ENCODE data around the gene ARHGAP28.

The ARHGAP28 gene

GRCh38 chr18:6940451-6940850 lies 210.9 kb downstream of the ARHGAP28 start:
- no peak for DNase-seq

GRCh38 chr18:6941996-6942395 lies 212.5 kb downstream of the ARHGAP28 start:
- DNase-seq = no peak

GRCh38 chr18:6942742-6943141 lies 213.2 kb downstream of the ARHGAP28 start:
- no peak for DNase-seq

- DNase-seq = no peak
These were observed 213.6 kb downstream of the ARHGAP28 start for GRCh38 chr18:6943143-6943542.

GRCh38 chr18:6947338-6948030 lies 218.0 kb downstream of the ARHGAP28 start:
- DNase-seq = no peak

- no peak for DNase-seq
These were observed 219.0 kb downstream of the ARHGAP28 start for GRCh38 chr18:6948281-6949055.

GRCh38 chr18:6949800-6950586 lies 220.5 kb downstream of the ARHGAP28 start:
- no peak for DNase-seq

GRCh38 chr18:6950641-6951040 lies 221.1 kb downstream of the ARHGAP28 start:
- DNase-seq = no peak

GRCh38 chr18:6951336-6952090 lies 222.0 kb downstream of the ARHGAP28 start:
- DNase-seq = no peak

- DNase-seq = no peak
These were observed 225.0 kb downstream of the ARHGAP28 start for GRCh38 chr18:6954501-6954900.

- no peak for DNase-seq
These were observed 225.8 kb downstream of the ARHGAP28 start for GRCh38 chr18:6955304-6955703.

GRCh38 chr18:6956495-6956894 lies 227.0 kb downstream of the ARHGAP28 start:
- DNase-seq = no peak

GRCh38 chr18:6956999-6957398 lies 227.5 kb downstream of the ARHGAP28 start:
- no peak for DNase-seq

GRCh38 chr18:6959110-6959509 lies 229.6 kb downstream of the ARHGAP28 start:
- DNase-seq = no peak

GRCh38 chr18:6960124-6960523 lies 230.6 kb downstream of the ARHGAP28 start:
- no peak for DNase-seq

- DNase-seq = no peak
These were observed 231.1 kb downstream of the ARHGAP28 start for GRCh38 chr18:6960656-6961055.

GRCh38 chr18:6961331-6961730 lies 231.8 kb downstream of the ARHGAP28 start:
- no peak for DNase-seq

GRCh38 chr18:6962571-6963451 lies 233.3 kb downstream of the ARHGAP28 start:
- no peak for DNase-seq

- no peak for DNase-seq
These were observed 234.1 kb downstream of the ARHGAP28 start for GRCh38 chr18:6963452-6964097.

All from NCI-H2081 treated with DMSO at 0.1 percent for 48 hours (cell line).